Central memory CD8-positive, alpha-beta T cell (primary cell): ENCODE data around the gene LGR4.

Experiments
- ATAC-seq: fragments of 150-1000 bp; cut with Tn5 transposase; replicated peaks from 2 replicates; pipeline ENCODE4 v1.10.0; 2022; ENCODE audit warnings: mild to moderate bottlenecking, moderate FRiP score, moderate number of reproducible peaks; ENCODE audit not compliant: poor library complexity, severe bottlenecking; ENCODE audit errors: extremely low read depth
- DNase-seq, 2 donors: peaks; one replicate each; pipeline ENCODE4 v3.0.0; 2021; ENCODE audit warnings: low spot score in 2 of 2
- H3K27ac Mint-ChIP-seq: one replicate; pipeline ENCODE4 v1.8.0; 2022; ENCODE audit warnings: low read depth, mild to moderate bottlenecking, moderate library complexity, mixed read lengths
- H3K27me3 Mint-ChIP-seq: one replicate; pipeline ENCODE4 v1.8.0; 2022; ENCODE audit warnings: mixed read lengths
- H3K36me3 Mint-ChIP-seq: one replicate; pipeline ENCODE4 v1.8.0; 2022; ENCODE audit warnings: mild to moderate bottlenecking, moderate library complexity, mixed read lengths; ENCODE audit not compliant: insufficient read depth
- H3K4me1 Mint-ChIP-seq: one replicate; pipeline ENCODE4 v1.8.0; 2022; ENCODE audit warnings: mixed read lengths
- H3K4me3 Mint-ChIP-seq: one replicate; pipeline ENCODE4 v1.8.0; 2022; ENCODE audit warnings: mild to moderate bottlenecking, moderate library complexity, mixed read lengths
- H3K9me3 Mint-ChIP-seq: one replicate; pipeline ENCODE4 v1.8.0; 2022; ENCODE audit warnings: mixed read lengths

Gene LGR4

DNA sequence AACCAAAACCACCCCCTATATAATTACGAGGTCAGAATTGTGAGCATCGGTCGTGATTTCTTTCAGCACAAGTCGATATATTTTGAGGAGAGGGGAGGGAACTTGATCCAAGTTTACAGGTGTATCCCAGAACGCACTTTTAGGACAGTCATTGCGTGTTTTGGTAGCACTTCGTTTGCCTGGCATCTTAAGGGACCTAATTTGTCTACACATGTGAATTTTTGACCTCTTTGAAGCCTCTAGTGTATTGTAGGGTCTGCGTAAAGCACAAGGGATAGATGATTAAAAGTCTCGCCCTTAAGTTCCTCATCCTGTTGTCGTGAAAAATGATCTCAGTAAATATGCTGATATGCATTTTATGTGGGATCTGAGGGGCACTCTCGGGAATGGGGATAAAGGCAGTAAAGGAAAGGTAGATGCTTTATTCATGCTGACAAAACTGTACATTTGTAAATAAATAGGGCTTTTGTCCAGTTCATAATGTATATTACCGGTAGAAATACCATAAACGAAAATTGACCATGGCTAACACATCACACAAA lies 108.9 kb downstream of the LGR4 start:
- no peaks in the 10 kb centered on the region for H3K27me3 Mint-ChIP-seq
- DNase-seq: no peak
- ATAC-seq: no peak
- peak overlapping the region; percentile 88 for H3K4me3 Mint-ChIP-seq
- H3K36me3 Mint-ChIP-seq: peaks cover 3% of the 10 kb centered on the region
- no peaks in the 10 kb centered on the region for H3K9me3 Mint-ChIP-seq
- H3K27ac Mint-ChIP-seq: peak overlapping the region; percentile 92
- H3K4me1 Mint-ChIP-seq: peaks cover 31% of the 10 kb centered on the region

DNA sequence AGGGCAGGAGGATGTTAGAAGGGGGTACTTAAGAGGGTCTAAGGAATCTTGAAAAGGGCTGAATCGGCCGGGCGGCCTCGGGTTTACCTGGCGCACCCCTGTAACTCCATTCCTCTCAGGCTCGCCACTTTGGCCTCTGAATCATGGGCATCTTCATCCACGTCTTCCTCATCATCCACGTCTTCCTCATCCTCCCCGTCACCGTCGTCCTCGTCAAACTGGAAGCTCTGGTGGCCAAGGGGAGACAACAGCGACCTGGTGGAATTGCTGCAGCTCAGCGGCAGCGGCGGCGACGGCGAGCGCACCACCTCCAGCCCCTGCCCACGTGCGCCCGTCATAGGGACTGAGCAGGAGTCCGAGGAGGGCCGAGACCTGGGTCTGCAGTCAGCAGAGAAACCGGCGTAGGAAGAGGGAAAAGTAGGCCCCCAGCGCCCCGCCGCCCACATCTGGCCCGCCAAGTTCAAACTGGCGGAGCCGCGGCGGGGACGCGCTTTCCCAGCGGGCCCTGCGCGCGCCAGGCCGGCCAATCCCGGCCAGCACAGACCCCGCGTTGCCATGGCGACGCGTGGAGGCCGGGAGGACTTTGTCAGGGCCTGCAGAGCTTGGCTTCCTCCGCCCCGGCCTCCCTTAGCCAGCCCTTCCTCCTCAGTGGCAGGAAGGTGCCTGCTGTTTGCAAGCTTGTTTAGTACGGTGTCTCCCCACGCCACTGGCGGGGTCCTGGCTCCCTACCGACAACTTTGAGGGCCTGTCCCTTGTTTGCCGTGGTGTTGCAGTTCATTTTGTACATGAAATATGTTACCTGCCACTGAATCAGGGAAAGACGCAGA lies 109.6 kb downstream of the LGR4 start, which contains the start of gene CCDC34:
Gene CCDC34, minus strand, starts transcription at position 467 of the 827 bp plus-strand sequence. Its CDS starts 21 bp downstream, at position 446.
- DNase-seq: peak; percentile 70 to 75
- H3K4me1 Mint-ChIP-seq: peaks cover 31% of the 10 kb centered on the region
- H3K36me3 Mint-ChIP-seq: peaks cover 3% of the 10 kb centered on the region
- H3K4me3 Mint-ChIP-seq: peak within 1 kb of the TSS; percentile 88
- ATAC-seq: peak; percentile 97
- peak within 1 kb of the TSS; percentile 92 for H3K27ac Mint-ChIP-seq
- no peaks in the 10 kb centered on the region for H3K27me3 Mint-ChIP-seq
- H3K9me3 Mint-ChIP-seq: no peaks in the 10 kb centered on the region

DNA sequence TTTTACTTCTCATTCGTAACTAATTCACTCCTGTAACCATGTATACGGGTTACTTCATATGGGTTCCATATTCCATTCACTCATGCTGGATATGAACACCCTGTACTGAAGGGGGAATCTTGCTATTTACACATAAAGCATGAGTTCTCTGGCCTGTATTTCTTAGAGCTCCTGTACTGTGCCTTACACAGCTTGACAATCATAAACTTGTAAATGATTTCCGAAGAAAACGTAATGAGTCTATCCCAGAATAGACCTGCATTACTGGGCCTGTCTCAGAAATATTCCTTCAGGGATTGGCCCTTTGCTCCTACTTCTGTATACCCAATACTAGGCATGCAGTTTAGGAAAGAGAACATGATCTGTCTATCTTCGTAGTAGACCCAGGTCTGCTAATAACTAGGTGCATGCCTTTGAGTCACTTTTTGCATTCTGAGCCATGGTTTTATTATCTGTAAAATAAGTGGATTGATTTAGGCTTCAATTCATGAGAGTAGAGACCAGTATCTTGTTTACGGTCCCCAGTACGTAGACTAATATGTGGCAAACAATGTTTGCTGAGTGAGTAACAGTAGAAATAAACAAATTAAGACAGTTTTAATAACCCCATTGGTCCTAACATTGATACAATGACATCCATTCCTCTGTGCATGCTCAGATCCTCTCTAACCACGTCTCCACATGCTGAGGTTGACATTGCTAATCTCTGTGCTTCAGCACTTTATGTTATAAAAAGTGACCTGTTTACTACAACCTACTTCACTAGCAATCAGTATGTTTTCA lies 110.8 kb downstream of the LGR4 start:
- Mint-ChIP-seq H3K4me3 (peak overlapping the region; percentile 88), H3K27ac (no peak overlapping the region), H3K4me1 (peaks cover 37% of the 10 kb centered on the region), H3K36me3 (peaks cover 3% of the 10 kb centered on the region), H3K9me3 (no peaks in the 10 kb centered on the region), H3K27me3 (no peaks in the 10 kb centered on the region)
- no peak for ATAC-seq
- no peak for DNase-seq

DNA sequence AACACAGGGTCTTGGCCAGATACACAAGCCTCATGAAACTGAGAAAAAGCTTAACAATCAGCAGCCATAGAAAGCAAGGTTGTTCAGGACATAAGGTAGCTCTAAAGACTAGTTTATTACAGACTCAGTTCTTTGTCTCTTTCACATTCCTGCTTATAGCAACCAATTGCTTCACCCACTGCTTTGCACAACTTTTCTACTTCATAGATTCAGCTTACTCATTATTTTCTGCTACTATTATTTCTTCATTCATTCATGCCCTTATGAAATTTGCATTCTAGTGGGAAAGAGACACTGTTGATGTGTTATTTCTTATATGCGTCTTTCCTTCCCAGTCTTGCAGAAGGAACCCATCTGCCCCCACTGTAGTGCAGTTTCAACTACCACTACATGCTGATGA lies 114.3 kb downstream of the LGR4 start:
- H3K27ac Mint-ChIP-seq: no peak overlapping the region
- no peaks in the 10 kb centered on the region for H3K27me3 Mint-ChIP-seq
- no peak for ATAC-seq
- peaks cover 2% of the 10 kb centered on the region for H3K36me3 Mint-ChIP-seq
- DNase-seq: no peak
- H3K4me3 Mint-ChIP-seq: no peak overlapping the region
- H3K9me3 Mint-ChIP-seq: no peaks in the 10 kb centered on the region
- H3K4me1 Mint-ChIP-seq: peaks cover 31% of the 10 kb centered on the region

DNA sequence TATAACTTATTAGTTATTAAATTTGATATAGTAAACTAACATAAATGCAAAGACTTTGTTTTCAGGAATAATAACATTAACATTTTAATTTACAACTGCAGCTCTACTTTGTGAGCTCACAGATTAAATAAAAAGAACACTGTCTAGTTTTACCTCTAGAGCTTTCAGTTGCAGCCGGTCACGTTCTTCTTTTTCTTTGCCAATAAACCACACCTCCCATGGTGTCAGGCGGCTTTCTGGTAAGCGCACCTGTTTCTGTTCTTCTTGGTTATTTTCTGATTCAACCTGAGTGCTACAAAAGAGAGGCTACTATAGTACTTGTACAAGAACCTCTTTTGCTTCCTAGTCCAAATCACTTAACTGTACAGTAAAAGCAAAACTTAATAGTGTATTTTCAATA lies 115.3 kb downstream of the LGR4 start:
- no peak for ATAC-seq

DNA sequence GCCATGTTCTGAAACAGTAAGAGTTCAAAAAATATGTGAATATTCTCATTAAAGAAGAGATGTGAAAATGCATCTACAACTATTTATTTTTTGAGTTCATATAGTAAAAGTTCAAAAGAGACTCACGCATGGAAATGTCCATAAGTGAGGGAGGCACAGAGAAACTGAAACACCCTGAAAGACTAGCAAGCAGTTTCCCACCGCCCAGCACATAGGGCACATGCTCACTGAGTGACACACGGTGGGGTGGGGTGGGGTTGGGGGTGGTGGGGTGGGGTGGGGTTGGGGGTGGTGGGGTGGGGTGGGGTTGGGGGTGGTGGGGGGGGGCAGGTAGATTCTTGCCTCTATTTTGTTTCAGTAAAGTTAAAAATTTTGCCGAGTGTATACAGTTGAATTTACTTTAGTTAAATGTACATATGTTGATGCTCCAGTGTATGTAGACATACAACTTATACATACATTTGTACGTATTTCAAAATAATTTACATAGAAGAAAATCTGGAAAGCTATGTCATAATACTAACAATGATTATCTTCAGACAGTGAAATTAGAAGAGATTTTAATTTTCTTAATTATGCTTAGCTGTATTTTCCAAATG lies 115.9 kb downstream of the LGR4 start:
- H3K27ac Mint-ChIP-seq: no peak overlapping the region
- no peak overlapping the region for H3K4me3 Mint-ChIP-seq
- no peak for ATAC-seq
- H3K36me3 Mint-ChIP-seq: no peaks in the 10 kb centered on the region
- H3K9me3 Mint-ChIP-seq: no peaks in the 10 kb centered on the region
- no peak for DNase-seq
- peaks cover 17% of the 10 kb centered on the region for H3K4me1 Mint-ChIP-seq
- H3K27me3 Mint-ChIP-seq: no peaks in the 10 kb centered on the region

More for the DNA sequence above, 115.3 kb downstream of the LGR4 start:
- Mint-ChIP-seq H3K4me1 (peaks cover 21% of the 10 kb centered on the region), H3K4me3 (no peak overlapping the region), H3K27ac (no peak overlapping the region), H3K36me3 (no peaks in the 10 kb centered on the region), H3K27me3 (no peaks in the 10 kb centered on the region), H3K9me3 (no peaks in the 10 kb centered on the region)
- no peak for DNase-seq

DNA sequence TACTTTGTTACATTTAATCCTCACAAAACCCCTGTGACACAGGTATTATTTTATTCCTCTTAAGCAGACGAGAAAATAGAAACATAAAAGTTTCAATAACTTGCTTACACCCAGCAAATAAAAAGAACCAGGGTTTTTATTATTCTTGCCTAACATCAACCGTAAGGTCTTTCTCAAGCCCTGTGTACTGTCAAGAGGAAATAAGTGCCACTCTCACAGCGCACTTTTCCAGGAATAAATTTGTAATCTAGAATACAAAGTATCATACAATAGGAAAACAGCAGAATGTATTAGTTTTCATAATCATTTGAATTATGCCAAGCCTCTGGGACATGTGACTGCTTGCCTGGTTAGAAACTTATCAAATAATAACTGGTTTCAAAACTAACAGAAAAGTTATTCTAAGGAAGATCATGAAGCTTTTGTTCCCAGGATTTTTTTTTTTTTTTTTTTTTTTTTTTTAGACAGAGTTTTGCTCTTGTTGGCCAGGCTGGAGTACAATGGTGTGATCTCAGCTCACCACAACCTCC lies 117.0 kb downstream of the LGR4 start:
- Mint-ChIP-seq H3K27me3 (no peaks in the 10 kb centered on the region), H3K4me3 (no peak overlapping the region), H3K9me3 (no peaks in the 10 kb centered on the region), H3K36me3 (no peaks in the 10 kb centered on the region), H3K27ac (no peak overlapping the region), H3K4me1 (peaks cover 11% of the 10 kb centered on the region)
- ATAC-seq: no peak
- no peak for DNase-seq

DNA sequence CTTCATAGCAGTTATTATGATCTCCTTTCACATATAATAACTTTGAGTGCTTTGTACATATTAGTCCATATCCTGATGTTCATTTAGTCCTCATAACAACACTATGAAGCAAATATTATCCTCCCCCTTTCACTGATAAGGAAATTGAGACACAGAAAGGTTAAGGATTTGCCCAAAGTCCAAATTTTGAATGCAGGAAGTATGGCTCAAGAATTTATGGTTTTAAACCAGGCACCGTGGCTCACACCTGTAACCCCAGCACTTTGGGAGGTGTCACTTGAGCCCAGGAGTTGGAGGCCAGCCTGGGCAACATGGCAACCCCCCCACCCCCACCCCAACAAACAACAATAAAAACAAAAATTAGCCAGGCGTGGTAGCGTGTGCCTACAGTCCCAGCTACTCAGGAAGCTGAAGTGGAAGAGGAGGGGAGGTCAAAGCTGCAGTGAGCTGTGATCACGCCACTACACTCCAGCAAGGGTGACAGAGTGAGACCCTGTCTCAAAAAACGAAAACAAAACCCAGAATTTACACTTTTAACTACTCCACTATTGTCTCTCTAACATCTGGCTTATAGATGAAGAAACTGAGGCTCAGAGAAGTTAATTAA lies 118.1 kb downstream of the LGR4 start:
- Mint-ChIP-seq H3K36me3 (no peaks in the 10 kb centered on the region), H3K4me1 (peaks cover 11% of the 10 kb centered on the region), H3K27ac (no peak overlapping the region), H3K27me3 (no peaks in the 10 kb centered on the region), H3K9me3 (no peaks in the 10 kb centered on the region), H3K4me3 (no peak overlapping the region)
- DNase-seq (no peak), ATAC-seq (no peak)

DNA sequence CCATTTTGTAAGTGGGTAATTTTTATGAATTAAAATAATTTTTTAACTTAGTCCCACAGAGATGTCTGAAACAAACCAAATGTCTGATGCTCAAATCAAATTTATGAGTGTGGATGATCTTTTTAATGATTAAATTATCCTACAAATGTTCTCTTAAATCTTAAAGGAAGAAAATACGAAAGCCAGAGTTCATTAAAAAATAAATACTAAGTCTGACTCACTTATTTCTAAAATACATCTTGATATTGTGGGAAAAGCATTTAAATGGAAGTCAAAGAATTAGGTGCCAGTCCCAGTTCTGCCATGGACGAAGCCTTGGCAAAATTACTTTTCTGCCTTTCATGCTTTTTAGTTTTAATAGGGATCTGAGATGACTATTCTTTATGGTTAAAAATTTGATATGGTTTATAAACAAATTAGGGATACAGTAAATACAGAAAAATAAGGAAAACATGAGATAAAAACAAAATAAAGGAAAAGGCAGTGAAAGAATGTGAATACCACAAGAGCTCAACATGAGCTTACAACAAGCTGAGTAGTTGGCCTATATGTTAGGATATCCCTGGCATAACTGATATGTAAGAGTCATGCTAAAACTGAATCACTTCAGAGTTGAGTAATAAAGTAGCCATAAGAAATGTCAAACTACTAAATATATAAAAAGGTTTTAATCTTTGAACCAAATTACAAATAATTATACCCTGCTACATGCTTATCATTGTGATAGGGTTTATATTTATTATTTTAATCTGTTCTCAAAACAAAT lies 118.8 kb downstream of the LGR4 start:
- no peaks in the 10 kb centered on the region for H3K36me3 Mint-ChIP-seq
- H3K9me3 Mint-ChIP-seq: no peaks in the 10 kb centered on the region
- no peak overlapping the region for H3K27ac Mint-ChIP-seq
- no peak for ATAC-seq
- H3K4me1 Mint-ChIP-seq: peaks cover 6% of the 10 kb centered on the region
- H3K27me3 Mint-ChIP-seq: no peaks in the 10 kb centered on the region
- H3K4me3 Mint-ChIP-seq: no peak overlapping the region
- DNase-seq: no peak

DNA sequence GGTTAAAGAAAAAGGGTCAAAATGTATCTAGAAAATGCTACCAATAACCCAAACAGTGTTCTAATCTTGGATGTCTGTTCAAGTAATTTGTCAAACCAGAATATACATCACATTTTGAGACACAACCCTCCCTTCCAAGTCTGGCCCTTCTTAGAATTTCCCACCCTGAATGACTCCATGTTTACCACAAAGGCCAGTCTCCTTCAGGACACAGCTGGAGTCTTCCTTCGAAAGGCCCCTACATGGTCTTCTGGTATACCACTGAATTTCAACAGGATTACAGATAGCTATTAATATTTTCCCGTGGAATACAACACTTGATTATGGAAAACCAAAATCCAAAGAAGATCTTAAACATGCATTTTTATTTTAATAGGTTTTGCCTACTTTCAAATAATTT lies 119.8 kb downstream of the LGR4 start:
- Mint-ChIP-seq H3K4me3 (no peak overlapping the region), H3K36me3 (no peaks in the 10 kb centered on the region), H3K4me1 (peaks cover 3% of the 10 kb centered on the region), H3K27me3 (no peaks in the 10 kb centered on the region), H3K9me3 (no peaks in the 10 kb centered on the region), H3K27ac (no peak overlapping the region)
- no peak for DNase-seq
- ATAC-seq: no peak

DNA sequence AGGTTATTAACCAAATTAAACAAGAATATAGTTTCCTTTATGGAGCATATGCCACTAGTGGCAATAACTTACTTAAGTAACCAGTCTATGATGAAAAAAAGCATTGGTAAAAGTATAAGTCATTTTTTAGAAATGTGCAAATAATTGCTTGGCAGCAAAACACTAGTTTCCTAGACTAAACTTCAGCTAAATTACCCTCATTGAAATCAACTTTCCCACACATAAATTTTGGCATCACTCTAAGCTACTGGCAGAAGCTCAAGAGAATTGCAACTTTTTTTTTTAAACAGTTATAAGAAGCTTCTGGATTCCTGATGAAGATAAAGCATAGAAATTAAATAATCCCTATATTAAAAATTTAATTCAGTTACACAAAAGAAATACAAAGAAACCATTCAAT lies 122.1 kb downstream of the LGR4 start:
- DNase-seq: no peak
- H3K4me1 Mint-ChIP-seq: no peaks in the 10 kb centered on the region

More for the DNA sequence above, 122.1 kb downstream of the LGR4 start:
- Mint-ChIP-seq H3K36me3 (no peaks in the 10 kb centered on the region), H3K27ac (no peak overlapping the region), H3K9me3 (no peaks in the 10 kb centered on the region), H3K27me3 (no peaks in the 10 kb centered on the region), H3K4me3 (no peak overlapping the region)
- ATAC-seq: no peak
